Measurements from ENCODE around the gene MTX1. TPM values are rescaled to one million over a fixed set of nuclear protein-coding genes. Genes with fewer than 3 reads are reported as not detected.

The MTX1 gene
- total RNA-seq, 1 donor from 2014 or later = 28.4 TPM

DNA sequence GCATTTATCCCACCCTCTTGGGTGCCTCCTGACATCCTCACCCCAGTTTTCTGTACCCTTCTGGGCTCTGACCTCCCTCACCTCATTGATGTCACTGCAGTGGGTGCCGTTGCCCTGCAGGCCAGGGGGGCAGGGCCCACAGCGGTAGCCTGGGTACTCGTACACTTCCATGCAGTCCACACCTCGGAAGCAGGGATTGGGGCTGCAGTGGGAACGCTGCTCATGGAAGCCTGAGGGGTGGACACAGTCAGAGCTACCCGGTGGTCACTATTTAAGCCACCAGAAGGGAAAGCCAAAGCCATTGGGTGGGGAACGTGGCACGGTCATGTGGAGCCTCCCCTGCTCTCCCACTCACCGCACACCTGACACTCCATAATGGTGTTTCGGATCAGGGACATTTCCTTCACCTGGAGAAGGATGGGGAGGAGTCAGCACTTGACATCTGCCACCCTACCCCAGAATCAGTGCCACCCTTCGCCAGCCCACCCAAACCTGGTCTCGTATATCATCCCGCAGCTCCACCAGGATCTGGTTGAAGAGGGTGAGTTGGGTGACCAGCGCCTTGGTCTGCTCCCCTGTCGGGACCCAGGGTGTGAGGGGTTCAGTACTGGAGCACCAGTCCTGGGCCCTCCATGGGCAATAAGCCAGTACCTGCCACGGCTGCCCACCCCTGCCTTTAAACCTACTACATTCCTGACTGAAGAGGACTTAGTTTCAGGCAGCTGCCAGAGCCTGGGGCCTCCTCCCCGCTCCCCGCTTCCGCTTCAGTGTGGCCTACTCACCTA lies 5.6 kb upstream of the MTX1 start:
- DNase-seq = no peak
- no peak overlapping the region for H3K27ac ChIP-seq
- intact Hi-C loops (cut with DNase I) = no loop called here
- H3K36me3 ChIP-seq = no peaks in the 10 kb centered on the region
- no peaks in the 10 kb centered on the region for H3K27me3 ChIP-seq
- H3K4me3 ChIP-seq = no peak overlapping the region
- TF ChIP-seq, protein P1, sequence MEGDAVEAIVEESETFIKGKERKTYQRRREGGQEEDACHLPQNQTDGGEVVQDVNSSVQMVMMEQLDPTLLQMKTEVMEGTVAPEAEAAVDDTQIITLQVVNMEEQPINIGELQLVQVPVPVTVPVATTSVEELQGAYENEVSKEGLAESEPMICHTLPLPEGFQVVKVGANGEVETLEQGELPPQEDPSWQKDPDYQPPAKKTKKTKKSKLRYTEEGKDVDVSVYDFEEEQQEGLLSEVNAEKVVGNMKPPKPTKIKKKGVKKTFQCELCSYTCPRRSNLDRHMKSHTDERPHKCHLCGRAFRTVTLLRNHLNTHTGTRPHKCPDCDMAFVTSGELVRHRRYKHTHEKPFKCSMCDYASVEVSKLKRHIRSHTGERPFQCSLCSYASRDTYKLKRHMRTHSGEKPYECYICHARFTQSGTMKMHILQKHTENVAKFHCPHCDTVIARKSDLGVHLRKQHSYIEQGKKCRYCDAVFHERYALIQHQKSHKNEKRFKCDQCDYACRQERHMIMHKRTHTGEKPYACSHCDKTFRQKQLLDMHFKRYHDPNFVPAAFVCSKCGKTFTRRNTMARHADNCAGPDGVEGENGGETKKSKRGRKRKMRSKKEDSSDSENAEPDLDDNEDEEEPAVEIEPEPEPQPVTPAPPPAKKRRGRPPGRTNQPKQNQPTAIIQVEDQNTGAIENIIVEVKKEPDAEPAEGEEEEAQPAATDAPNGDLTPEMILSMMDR (IDR thresholded peaks at IDR 0.05) = no peak
- ATAC-seq = no peak
- no peaks in the 10 kb centered on the region for H3K9me3 ChIP-seq
- peaks cover 15% of the 10 kb centered on the region for H3K4me1 ChIP-seq

DNA sequence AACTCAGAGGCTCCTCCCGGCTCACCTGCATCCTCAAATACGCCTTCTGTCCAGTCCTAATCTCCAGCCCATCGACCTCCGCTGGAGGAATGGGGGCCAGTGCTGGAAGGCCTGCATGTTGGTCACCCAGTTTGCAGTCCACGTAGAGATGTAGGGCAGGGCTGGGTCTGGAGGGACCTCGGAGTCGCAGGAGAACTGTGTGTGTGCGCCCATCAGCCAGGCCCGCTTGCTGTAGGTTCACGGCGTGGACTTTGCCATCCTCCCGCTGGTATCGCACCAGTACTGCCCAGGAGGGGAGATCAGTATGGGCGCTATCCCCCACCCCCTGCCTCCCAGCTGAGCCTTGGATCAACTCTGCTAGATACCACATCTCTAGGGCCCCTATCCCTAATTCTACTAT lies 3.5 kb upstream of the MTX1 start:
- H3K27me3 ChIP-seq = no peaks in the 10 kb centered on the region
- no peaks in the 10 kb centered on the region for H3K9me3 ChIP-seq
- no peak overlapping the region for H3K27ac ChIP-seq
- no peak overlapping the region for H3K4me3 ChIP-seq
- intact Hi-C loops (cut with DNase I) = no loop called here
- ATAC-seq (no peak), DNase-seq (no peak)
- H3K4me1 ChIP-seq = peaks cover 26% of the 10 kb centered on the region
- H3K36me3 ChIP-seq = no peaks in the 10 kb centered on the region
- TF ChIP-seq, protein P1 (IDR thresholded peaks at IDR 0.05) = no peak

DNA sequence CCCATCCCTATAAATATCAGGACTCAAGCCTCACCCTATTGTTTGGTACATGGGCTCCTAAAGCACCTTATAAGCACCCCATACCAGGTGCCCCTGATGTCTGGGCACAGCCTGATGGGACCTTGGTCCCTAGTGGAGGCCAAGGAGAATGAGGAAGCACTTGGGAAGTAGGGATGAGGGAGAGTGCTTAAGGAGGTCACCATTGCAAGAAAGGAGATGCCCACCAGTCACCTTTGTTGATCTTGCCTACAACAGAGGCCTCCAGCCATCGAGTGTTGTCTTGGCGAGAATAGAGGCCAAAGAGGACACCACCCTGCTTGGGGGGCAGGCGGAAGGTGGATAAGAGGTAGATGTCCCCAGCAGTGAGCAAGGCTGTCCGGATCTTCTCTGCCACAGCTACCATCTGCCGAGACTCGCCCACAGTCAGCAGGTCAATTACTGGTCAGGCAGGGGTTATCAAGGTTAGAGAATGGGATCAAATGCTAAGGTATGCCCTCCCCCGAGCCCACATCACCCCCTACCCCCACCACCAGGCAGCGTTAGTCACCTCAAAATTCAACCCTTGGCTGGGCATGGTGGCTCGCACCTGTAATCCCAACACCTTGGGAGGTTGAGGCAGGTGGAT lies 2.4 kb upstream of the MTX1 start:
- Histone ChIP-seq H3K27ac (no peak overlapping the region), H3K27me3 (no peaks in the 10 kb centered on the region), H3K4me3 (no peak overlapping the region), H3K9me3 (no peaks in the 10 kb centered on the region), H3K36me3 (no peaks in the 10 kb centered on the region), H3K4me1 (peaks cover 28% of the 10 kb centered on the region)
- intact Hi-C loops (cut with DNase I) = no loop called here
- DNase-seq (no peak), ATAC-seq (no peak)
- TF ChIP-seq, protein P1 (IDR thresholded peaks at IDR 0.05) = no peak

DNA sequence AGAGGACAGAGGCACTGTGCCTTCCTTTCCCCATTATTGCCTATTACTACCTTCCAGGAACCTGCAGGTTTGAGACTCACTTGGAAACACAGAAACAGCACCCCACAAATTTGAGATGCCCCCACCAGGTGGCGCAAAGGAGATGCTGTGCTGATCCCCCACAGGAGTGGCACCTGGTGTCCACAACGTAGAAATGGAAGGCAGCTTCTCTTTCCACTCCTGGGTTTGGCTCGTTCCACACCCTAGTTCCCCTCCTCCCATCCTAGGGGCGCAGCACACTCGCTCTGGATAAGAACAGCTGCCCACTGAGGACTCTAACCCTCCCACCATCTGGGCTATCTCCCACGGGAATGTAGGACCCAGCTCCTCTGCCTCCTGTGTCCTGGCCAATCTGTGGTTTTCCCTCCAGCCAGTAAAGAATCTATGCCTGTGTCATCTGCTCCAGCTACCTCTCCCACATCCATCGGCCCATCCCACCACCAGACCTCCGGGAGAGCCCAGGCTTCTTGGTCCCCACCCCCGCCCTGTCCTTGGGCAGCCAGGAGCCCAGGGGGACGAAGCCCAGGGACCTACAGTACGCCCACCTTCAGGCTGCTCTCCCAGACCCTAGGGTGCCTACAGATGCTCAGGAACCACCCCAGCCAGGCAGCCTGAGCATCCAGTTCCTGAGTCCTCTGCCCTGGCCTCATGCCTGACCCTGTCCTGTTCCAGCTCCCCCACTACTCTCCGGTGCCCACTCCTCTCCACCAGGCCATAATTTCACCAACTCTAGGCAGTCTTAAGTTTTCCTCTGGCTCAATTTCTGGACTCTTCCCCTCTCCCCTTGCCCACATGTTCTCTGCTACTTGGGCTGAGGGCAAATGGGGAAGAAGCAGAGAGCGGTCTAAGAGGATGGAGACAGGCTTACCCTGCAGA lies 1.3 kb upstream of the MTX1 start:
- peak overlapping the region; percentile 100 for H3K27ac ChIP-seq
- H3K9me3 ChIP-seq = no peaks in the 10 kb centered on the region
- H3K4me1 ChIP-seq = peaks cover 28% of the 10 kb centered on the region
- intact Hi-C loops (cut with DNase I) = no loop called here
- TF ChIP-seq, protein P1 (IDR thresholded peaks at IDR 0.05) = peak; percentile 84
- no peak overlapping the region for H3K4me3 ChIP-seq
- peak; percentile 62 for ATAC-seq
- H3K27me3 ChIP-seq = no peaks in the 10 kb centered on the region
- no peaks in the 10 kb centered on the region for H3K36me3 ChIP-seq
- peak; percentile 90 for DNase-seq

DNA sequence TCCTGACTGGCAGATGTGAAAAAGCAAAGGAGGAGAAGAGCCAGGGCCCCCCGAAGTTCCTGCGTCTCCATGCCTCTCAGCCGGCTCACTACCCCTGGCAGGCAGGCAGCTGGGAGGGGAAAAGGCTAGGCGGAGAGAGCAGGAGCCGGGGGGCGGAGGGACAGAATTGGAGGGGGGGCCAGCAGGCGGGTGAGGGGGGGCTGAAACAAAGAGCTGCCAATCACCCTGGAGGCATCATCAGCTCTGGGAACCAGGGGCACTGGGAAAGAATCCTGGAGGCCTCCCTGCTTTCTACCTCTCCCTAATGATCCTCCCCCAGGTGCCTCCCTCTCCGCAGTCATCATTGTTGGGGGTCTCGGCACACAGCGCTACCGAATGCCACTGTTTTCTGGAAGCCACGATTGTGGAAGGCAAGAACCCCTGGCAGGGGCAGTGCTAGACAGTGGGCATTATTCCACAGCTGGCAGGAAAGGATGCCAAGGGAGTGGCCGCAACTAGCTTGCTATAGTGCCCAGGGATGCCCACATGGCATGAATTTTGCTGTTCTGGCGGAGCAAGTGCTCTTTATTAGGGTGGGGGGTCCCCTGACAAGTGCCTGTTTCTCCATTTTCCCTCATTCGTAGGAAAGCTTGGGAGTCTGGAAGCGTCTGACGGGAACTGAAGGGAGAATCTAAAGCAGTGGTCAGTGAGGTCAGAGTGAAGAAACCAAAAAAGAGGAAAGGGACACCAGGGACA lies 522 bp upstream of the MTX1 start, which contains the start of gene THBS3:
TSS of gene THBS3 (minus strand) at position 92 of the 735 bp plus-strand sequence. CDS start at position 71, 21 bp downstream.
- ATAC-seq (no peak), DNase-seq (no peak)
- no peaks in the 10 kb centered on the region for H3K9me3 ChIP-seq
- H3K27ac ChIP-seq = peak within 1 kb of the TSS; percentile 100
- peak within 1 kb of the TSS; percentile 90 for H3K4me3 ChIP-seq
- TF ChIP-seq, protein P1 (IDR thresholded peaks at IDR 0.05) = no peak
- H3K4me1 ChIP-seq = peaks cover 28% of the 10 kb centered on the region
- no peaks in the 10 kb centered on the region for H3K36me3 ChIP-seq
- intact Hi-C loops (cut with DNase I) = no loop called here
- H3K27me3 ChIP-seq = no peaks in the 10 kb centered on the region

Data from upper lobe of right lung (tissue), 1 donor.